IPS-18a (cell line): ENCODE measurements around the gene OR52H1.

Experiments used
- H3K27ac ChIP-seq: one replicate; pipeline ENCODE4 v1.5.1; 2013; ENCODE audit warnings: low read length
- H3K27me3 ChIP-seq: one replicate; pipeline ENCODE4 v1.6.1; 2013; ENCODE audit warnings: mild to moderate bottlenecking, low read length; ENCODE audit not compliant: control insufficient read depth, insufficient read depth
- H3K36me3 ChIP-seq: one replicate; pipeline ENCODE4 v1.6.1; 2013; ENCODE audit warnings: low read depth, low read length; ENCODE audit not compliant: control insufficient read depth
- H3K4me1 ChIP-seq: one replicate; pipeline ENCODE4 v1.6.1; 2013; ENCODE audit warnings: low read depth, low read length; ENCODE audit not compliant: control insufficient read depth
- H3K4me3 ChIP-seq: one replicate; pipeline ENCODE4 v1.5.1; 2013; ENCODE audit warnings: low read length
- H3K9ac ChIP-seq: one replicate; pipeline ENCODE4 v1.6.1; 2013; ENCODE audit warnings: mild to moderate bottlenecking, low read length, moderate library complexity
- H3K9me3 ChIP-seq: one replicate; pipeline ENCODE4 v1.6.1; 2013; ENCODE audit warnings: low read depth, low read length; ENCODE audit not compliant: control insufficient read depth

Gene OR52H1

GRCh38 chr11:5531053-5531831, 17.1 kb downstream of the OR52H1 start:
- Histone ChIP-seq H3K27ac (no peak overlapping the region), H3K4me1 (no peaks in the 10 kb centered on the region), H3K36me3 (no peaks in the 10 kb centered on the region), H3K4me3 (no peak overlapping the region), H3K9ac (no peak overlapping the region), H3K9me3 (no peaks in the 10 kb centered on the region), H3K27me3 (no peaks in the 10 kb centered on the region)

DNA sequence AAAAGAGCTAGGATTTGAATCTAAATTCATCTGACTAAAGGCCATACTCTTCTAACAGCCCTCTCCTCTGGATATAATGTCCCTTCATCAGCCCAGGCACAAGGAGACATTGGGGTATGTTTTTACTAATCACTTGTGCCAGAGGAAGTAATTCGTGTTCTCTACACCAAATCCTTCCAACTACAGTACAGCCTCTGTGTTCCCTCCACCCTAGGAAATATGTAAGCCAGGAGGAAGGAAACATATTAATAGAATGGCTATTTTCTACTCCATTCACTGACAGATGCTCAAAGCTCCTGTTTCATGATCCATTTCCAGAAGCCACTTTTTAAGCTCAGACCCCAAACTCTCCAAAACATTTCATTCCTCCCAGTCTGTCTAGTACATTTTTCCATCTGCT, 19.8 kb downstream of the OR52H1 start:
- H3K36me3 ChIP-seq, result no peaks in the 10 kb centered on the region
- no peak overlapping the region for H3K27ac ChIP-seq
- no peak overlapping the region for H3K9ac ChIP-seq
- H3K4me3 ChIP-seq, result no peak overlapping the region
- H3K9me3 ChIP-seq, result no peaks in the 10 kb centered on the region
- no peaks in the 10 kb centered on the region for H3K27me3 ChIP-seq
- H3K4me1 ChIP-seq, result peaks cover 9% of the 10 kb centered on the region

- no peak overlapping the region for H3K4me3 ChIP-seq
- no peaks in the 10 kb centered on the region for H3K27me3 ChIP-seq
- H3K4me1 ChIP-seq, result peaks cover 9% of the 10 kb centered on the region
- no peak overlapping the region for H3K27ac ChIP-seq
- no peaks in the 10 kb centered on the region for H3K9me3 ChIP-seq
- H3K9ac ChIP-seq, result no peak overlapping the region
- H3K36me3 ChIP-seq, result no peaks in the 10 kb centered on the region
Observed at GRCh38 chr11:5527716-5528115, 20.6 kb downstream of the OR52H1 start.

DNA sequence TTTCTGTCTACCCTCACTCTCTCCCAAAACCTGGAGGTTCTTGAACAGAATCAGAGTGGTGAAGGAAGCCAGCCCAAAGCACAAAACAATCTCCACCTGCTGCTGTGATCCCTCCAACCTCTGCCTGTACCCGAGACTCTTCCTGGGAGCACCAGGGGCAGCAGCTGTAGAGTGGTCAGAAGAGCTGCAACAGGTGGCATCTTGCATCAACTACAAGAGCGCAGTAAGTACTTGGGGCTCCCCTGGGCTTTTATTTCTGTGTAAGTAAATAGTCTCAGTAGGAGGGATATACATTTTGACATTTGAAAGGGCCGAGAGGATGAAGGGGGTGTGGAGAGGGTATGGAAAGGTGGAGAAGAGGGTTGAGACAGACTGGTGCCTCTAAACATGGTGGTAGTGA, 23.6 kb downstream of the OR52H1 start:
- Histone ChIP-seq H3K4me3 (no peak overlapping the region), H3K27me3 (no peaks in the 10 kb centered on the region), H3K36me3 (no peaks in the 10 kb centered on the region), H3K27ac (no peak overlapping the region), H3K9me3 (no peaks in the 10 kb centered on the region), H3K4me1 (peaks cover 9% of the 10 kb centered on the region), H3K9ac (no peak overlapping the region)

GRCh38 chr11:5522308-5522707, 26.0 kb downstream of the OR52H1 start:
- Histone ChIP-seq H3K9ac (no peak overlapping the region), H3K4me3 (no peak overlapping the region), H3K27ac (no peak overlapping the region), H3K9me3 (no peaks in the 10 kb centered on the region), H3K4me1 (peaks cover 9% of the 10 kb centered on the region), H3K27me3 (no peaks in the 10 kb centered on the region), H3K36me3 (no peaks in the 10 kb centered on the region)

DNA sequence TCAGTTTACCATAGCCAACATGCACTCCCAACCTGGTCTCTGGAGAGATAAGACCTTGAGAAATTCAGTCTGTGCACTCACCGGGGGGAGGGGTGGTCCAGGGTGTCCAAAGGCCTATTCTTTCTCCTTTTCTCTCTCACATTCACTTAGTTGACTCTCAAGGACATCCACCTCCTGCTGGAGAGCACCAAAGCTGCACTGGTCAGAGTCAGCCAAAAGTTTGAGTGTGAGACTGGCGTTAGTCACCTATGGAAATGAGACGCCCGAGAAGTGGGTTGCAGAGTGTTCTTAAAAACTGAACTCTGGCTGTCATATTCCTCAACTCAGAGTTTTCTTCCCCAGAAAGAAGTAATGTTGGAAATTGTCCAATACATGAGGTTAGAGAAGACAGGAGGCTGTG, 26.8 kb downstream of the OR52H1 start:
- Histone ChIP-seq H3K27ac (no peak overlapping the region), H3K36me3 (no peaks in the 10 kb centered on the region), H3K4me3 (no peak overlapping the region), H3K27me3 (no peaks in the 10 kb centered on the region), H3K9ac (no peak overlapping the region), H3K9me3 (no peaks in the 10 kb centered on the region), H3K4me1 (peaks cover 9% of the 10 kb centered on the region)

- no peaks in the 10 kb centered on the region for H3K36me3 ChIP-seq
- no peaks in the 10 kb centered on the region for H3K27me3 ChIP-seq
- no peak within 1 kb of the TSS for H3K4me3 ChIP-seq
- no peaks in the 10 kb centered on the region for H3K9me3 ChIP-seq
- H3K4me1 ChIP-seq, result no peaks in the 10 kb centered on the region
- no peak within 1 kb of the TSS for H3K27ac ChIP-seq
- no peak within 1 kb of the TSS for H3K9ac ChIP-seq
Observed at GRCh38 chr11:5516599-5516998, 31.7 kb downstream of the OR52H1 start, which contains the start of gene UBQLNL. Gene UBQLNL (minus strand): TSS chr11:5516699. CDS start chr11:5516441, 258 bp downstream.

DNA sequence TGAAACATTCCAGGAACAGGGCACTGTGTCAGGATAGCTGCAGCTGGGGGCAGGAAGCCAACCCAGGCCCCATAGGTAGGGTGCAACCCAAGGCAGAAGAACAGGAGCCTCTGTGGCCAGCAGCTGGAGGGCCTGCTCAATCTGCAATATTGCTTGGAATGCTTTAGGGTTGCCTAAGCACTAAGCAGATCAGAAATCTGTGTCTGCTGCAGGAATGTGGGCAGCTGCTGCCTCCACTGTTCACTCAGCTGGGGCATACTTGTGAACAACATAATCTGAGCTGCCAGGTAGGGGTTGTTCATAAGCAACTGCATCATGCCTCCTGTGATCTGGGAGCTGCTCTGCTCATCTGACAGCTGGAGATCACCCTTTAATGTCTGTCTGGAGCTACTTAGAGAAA, 33.5 kb downstream of the OR52H1 start:
- Histone ChIP-seq H3K9ac (no peak overlapping the region), H3K27ac (no peak overlapping the region), H3K36me3 (no peaks in the 10 kb centered on the region), H3K27me3 (no peaks in the 10 kb centered on the region), H3K9me3 (no peaks in the 10 kb centered on the region), H3K4me3 (no peak overlapping the region), H3K4me1 (no peaks in the 10 kb centered on the region)

DNA sequence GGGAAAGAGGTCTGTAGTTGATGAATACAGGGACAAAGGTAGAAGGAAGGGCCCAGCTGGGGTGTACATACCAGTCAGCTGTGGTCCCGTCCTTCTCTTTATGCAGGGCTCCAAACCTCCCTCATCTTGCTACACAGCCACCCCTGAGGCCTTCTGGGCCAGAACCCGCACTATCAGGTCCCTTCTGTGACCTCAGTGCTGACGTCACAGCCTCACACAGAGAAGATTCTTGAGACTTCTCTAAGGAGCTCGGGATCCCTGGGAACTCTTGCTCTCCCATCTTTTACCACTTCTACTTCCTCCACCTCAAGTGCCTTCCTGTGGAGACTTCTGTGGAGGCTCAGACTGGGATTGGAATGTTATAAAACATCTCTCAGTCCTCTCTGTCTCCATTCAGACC, 38.5 kb downstream of the OR52H1 start, which contains the start of gene UBQLN3:
Gene UBQLN3, minus strand, starts transcription at position 155 of the 400 bp plus-strand sequence. CDS start 399 bp downstream, outside the sequence.
- no peaks in the 10 kb centered on the region for H3K4me1 ChIP-seq

GRCh38 chr11:5508605-5509004, 39.7 kb downstream of the OR52H1 start:
- Histone ChIP-seq H3K4me3 (no peak overlapping the region), H3K27me3 (no peaks in the 10 kb centered on the region), H3K4me1 (no peaks in the 10 kb centered on the region), H3K9me3 (no peaks in the 10 kb centered on the region), H3K9ac (no peak overlapping the region), H3K27ac (no peak overlapping the region), H3K36me3 (no peaks in the 10 kb centered on the region)

More for the DNA sequence above, 38.5 kb downstream of the OR52H1 start, which contains the start of gene UBQLN3:
- Histone ChIP-seq H3K9ac (no peak within 1 kb of the TSS), H3K9me3 (no peaks in the 10 kb centered on the region), H3K27me3 (no peaks in the 10 kb centered on the region), H3K36me3 (no peaks in the 10 kb centered on the region), H3K4me3 (no peak within 1 kb of the TSS), H3K27ac (no peak within 1 kb of the TSS)

DNA sequence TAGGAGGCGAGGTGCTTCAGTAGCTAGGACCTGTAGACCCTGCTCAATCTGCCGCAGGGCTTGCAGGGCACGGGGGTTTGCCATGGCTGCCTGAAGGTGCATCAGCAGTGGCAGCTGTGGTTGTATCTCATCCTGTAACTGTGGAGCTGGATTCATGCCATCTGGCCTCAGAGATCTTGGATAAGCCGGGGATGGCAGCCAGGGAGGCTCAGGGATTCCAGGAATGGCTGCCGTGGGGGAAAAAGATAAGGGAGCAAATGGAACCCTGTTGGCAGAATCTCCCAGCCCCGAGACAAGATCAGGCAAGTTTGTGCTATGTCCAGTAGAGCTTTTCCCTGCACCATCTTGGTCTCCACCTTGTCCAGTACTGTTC, 40.4 kb downstream of the OR52H1 start:
- no peaks in the 10 kb centered on the region for H3K27me3 ChIP-seq
- no peaks in the 10 kb centered on the region for H3K36me3 ChIP-seq
- H3K9ac ChIP-seq, result no peak overlapping the region
- H3K27ac ChIP-seq, result no peak overlapping the region
- no peak overlapping the region for H3K4me3 ChIP-seq
- no peaks in the 10 kb centered on the region for H3K4me1 ChIP-seq
- H3K9me3 ChIP-seq, result no peaks in the 10 kb centered on the region
